ENCODE data around the gene GPR25. TPM values are rescaled to one million over a fixed set of nuclear protein-coding genes. Genes with fewer than 3 reads are reported as not detected.

The GPR25 gene
- total and polyA plus RNA-seq, 2 of the 4 experiments (the other 2 are of a cell fraction): not detected

- no peak overlapping the region for H2AFZ ChIP-seq (replicated peaks; ENCODE audit: low read length, poor library complexity)
- TF ChIP-seq MAZ (IDR thresholded peaks at IDR 0.05; ENCODE audit: borderline replicate concordance, low read depth, low read length) (no peak), RCOR1 (IDR thresholded peaks at IDR 0.05; ENCODE audit: insufficient replicate concordance, low read length) (no peak), MXI1 (IDR thresholded peaks at IDR 0.05; ENCODE audit: borderline replicate concordance, low read depth, low read length) (no peak), POLR2A (IDR thresholded peaks at IDR 0.05; ENCODE audit: low read depth, low read length) (no peak), CEBPB (IDR thresholded peaks at IDR 0.05; ENCODE audit: low read depth, low read length) (no peak), RFX5 (IDR thresholded peaks at IDR 0.05; ENCODE audit: low read depth, low read length) (no peak), BHLHE40 (IDR thresholded peaks at IDR 0.05; ENCODE audit: low read depth, low read length) (no peak)
- H2AK5ac ChIP-seq (ENCODE audit: low read depth, low read length): no peak overlapping the region
- no peak overlapping the region for H3K4ac ChIP-seq (ENCODE audit: low read depth, low read length)
- no peak overlapping the region for H3K56ac ChIP-seq (ENCODE audit: extremely low read depth, insufficient read depth, low read length)
- H4K8ac ChIP-seq (ENCODE audit: low read depth in 2 of 2, low read length in 2 of 2): no peak overlapping the region
- H2BK120ac ChIP-seq (ENCODE audit: low read depth, low read length): no peak overlapping the region
- no peak overlapping the region for H4K5ac ChIP-seq (ENCODE audit: low read depth, low read length)
- H3K9ac ChIP-seq (ENCODE audit: low read depth, low read length): no peak overlapping the region
- peaks cover 21% of the 10 kb centered on the region for H3K36me3 ChIP-seq (ENCODE audit: control insufficient read depth, insufficient read depth, low read length)
- no peak overlapping the region for H3K27ac ChIP-seq (ENCODE audit: insufficient read depth, low read length)
- no peak overlapping the region for H2BK15ac ChIP-seq (ENCODE audit: low read depth, low read length)
- 100% methylated on average over 1 of the region's 4 CpGs; no CpG with 5 or more reads in 1 of the 2 experiments for WGBS, 2 experiments (ENCODE audit: extremely low coverage in 2 of 2, insufficient read length in 1 of 2)
- H3K18ac ChIP-seq (ENCODE audit: low read depth, low read length): no peak overlapping the region
- ATAC-seq (ENCODE audit: low read depth): no peak
- peaks cover 6 to 31% of the 10 kb centered on the region in 2 experiments; a peak in 3 of 4 replicates for H3K79me1 ChIP-seq (ENCODE audit: low read depth in 1 of 2, low read length in 2 of 2)
- H3K23ac ChIP-seq (ENCODE audit: low read depth, low read length): no peak overlapping the region; the same call in 1 of the 2 replicates
- H3K4me3 ChIP-seq (ENCODE audit: insufficient read depth, low read depth, low read length): no peak overlapping the region
- H3K9me1 ChIP-seq (ENCODE audit: insufficient read depth, low read length): 0 out of 2 replicates have a peak, but pooled peaks cover 4% of the 10 kb centered on the region
- ChIA-PET POLR2A (ENCODE audit: unreplicated experiment) (no interaction called here), CTCF (interaction anchor here (0.7 kb wide), 1 partner anchor 205 kb away, joined by 3 read pairs; no protein-coding TSS in a partner anchor)
- H4K20me1 ChIP-seq (ENCODE audit: insufficient read depth, low read length): no peaks in the 10 kb centered on the region
- DNase-seq: no peak
- no peak overlapping the region for H2BK5ac ChIP-seq (ENCODE audit: low read depth, low read length, poor library complexity, severe bottlenecking)
- no peaks in the 10 kb centered on the region for H3K9me3 ChIP-seq (ENCODE audit: control insufficient read depth, insufficient read depth, low read length)
- H3K27me3 ChIP-seq (ENCODE audit: control insufficient read depth, insufficient read depth, low read length): no peaks in the 10 kb centered on the region
- BruUV-seq (replicated peaks): no TSS peak
- H3K14ac ChIP-seq (replicated peaks; ENCODE audit: low read depth, low read length): no peak overlapping the region
- intact Hi-C loops (cut with micrococcal nuclease) (no loop called here), in situ Hi-C loops (cut with MboI; ENCODE audit: low sequenced_read_pairs) (no loop called here), dilution Hi-C loops (cut with HindIII; ENCODE audit: low sequenced_read_pairs, unreplicated experiment) (no loop called here)
- H3K4me1 ChIP-seq (ENCODE audit: control insufficient read depth, insufficient read depth, low read length): no peaks in the 10 kb centered on the region
- no peak overlapping the region for H4K91ac ChIP-seq (ENCODE audit: insufficient read depth, low read depth, low read length)
- H2BK20ac ChIP-seq (ENCODE audit: low read depth, low read length): no peak overlapping the region
- H2AK9ac ChIP-seq (replicated peaks; ENCODE audit: low read depth, low read length, poor library complexity): no peak overlapping the region
- no peak overlapping the region for H3K4me2 ChIP-seq (ENCODE audit: low read depth, low read length)
These were observed 27.4 kb upstream of the GPR25 start for GRCh38 chr1:200845360-200845759.

Measured in IMR-90 (cell line).